ENCODE results near the gene CHURC1.

The CHURC1 gene

DNA sequence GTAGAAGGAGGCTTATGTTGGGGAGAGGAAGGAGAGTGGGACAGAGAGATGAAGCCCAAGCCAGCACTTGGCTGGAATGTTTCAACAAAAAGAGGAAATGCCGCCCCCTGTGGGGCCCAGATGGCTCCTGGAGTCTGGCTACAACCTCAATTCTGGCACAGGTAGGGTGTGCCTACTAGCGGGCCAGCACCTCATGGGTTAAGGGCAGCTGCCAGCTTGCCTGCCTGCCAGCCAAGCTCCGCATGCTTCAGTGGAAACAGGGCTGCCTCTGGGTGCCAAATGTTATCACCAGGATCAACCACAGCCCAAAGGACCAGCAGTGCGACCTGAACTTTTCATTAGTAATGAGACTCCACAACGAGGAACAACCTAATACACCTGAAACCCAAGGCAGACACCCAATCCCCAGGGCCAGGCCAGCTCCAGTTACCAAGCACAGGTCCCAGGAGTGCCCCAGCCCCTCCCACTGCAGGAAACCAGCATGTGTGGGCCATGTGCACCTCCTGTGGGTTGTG lies 46.6 kb downstream of the CHURC1 start:
- DNase-seq = peak; percentile 93

DNA sequence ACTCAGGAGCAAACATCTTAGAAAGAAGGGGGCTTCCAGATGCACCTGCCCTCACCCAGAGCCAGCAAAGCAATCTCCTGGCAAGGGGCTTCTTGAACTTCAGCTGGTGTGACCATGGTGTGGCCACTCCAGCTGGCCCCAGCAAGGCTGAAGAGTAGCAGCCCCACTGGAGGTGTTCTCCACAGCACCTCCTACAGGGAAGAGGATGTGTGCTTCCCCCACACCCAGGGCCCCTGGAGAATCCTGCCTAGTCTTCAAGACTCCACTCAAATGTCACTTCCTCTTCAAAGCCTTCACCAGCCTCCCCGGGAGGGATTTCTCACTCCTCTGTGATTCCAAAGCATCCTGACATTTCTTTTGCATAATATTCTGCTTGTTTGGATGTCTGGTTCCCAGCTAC lies 49.4 kb downstream of the CHURC1 start:
- no peak for DNase-seq

DNA sequence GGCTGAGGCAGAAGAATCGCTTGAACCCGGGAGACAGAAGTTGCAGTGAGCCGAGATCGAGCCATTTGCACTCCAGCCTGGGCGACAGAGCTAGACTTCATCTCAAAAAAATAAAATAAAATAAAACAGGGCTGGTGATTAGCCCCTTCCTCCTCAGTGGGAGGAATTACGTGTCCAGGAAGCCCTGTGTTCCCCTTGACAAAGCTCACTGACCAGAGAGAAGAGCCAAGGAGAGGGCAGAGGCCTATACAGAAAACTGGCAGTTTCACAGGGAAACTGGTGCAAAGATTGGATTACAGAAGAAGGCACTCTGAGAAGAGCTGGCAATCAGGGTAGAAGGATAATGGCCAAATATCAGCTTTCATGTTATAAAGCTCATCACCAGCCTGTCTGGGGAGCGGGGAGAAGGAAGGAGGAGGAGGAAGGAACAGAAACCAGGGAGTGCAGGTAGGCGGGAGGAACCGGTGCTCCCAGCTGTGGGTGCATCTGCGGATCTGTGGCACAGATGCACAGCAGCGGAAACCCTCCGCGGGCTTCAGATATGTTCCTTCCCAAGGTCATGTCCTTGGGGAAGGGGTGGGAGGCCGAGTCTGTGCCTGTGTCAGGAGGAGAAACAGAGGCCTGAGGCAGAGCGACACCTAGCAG lies 51.2 kb downstream of the CHURC1 start:
- no peak for DNase-seq

DNA sequence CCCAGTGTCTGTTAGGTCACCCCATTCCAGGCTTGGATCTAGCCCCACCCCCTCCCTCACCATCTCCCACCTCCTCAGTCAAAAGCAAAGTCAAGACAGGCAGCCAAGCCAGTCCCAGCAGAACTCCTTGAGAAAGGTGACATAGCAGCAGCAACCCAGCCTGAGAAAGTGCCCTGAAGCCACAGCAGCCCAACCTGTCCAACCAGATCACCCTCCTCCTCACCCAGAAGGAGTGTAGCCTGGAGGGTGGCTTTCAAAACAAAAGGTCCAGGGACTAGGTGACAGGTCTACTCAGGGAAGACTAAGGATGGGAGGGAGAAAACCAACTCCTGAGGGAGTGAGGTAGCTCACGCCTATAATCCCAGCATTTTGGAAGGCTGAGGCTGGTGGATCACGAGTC lies 52.7 kb downstream of the CHURC1 start:
- no peak for DNase-seq

DNA sequence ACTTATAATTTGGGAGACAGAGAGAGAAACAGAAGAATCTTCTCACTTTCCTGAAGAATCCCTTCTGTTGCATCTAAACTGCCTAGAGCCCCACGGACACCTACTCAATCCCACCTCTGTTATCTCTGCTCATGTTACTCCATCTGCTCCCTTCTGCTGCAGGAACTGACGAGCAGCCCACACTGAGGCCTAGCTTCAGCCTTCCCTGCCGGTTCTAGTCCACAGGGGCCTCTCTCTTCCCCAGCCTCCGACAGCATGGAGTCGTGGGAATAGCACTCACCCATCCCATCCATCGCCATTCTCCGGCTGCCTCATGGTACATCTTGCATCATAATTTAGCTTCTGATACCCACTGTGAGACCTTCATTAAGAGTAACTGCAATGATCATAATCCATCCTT lies 53.9 kb downstream of the CHURC1 start:
- peak; percentile 21 for DNase-seq

DNA sequence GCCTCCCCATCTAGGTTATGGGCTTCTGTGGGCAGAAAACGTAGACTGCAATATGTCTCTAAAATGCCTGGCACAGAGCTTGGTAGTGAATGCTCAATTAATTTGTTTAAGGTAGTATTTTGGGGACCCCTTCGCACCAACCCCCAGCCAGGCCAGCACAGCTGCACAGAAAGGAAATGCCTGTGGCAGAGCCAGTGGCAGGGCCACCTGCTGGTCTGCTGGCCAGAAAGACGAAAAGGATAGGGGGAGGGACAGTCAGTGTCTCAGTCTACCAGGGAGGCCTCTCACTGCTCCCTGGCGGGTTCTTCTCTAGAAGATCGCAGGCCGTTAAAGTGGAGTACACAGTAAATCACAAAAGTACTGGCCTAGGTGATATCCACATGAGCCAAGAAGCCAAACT lies 54.4 kb downstream of the CHURC1 start:
- no peak for DNase-seq

DNA sequence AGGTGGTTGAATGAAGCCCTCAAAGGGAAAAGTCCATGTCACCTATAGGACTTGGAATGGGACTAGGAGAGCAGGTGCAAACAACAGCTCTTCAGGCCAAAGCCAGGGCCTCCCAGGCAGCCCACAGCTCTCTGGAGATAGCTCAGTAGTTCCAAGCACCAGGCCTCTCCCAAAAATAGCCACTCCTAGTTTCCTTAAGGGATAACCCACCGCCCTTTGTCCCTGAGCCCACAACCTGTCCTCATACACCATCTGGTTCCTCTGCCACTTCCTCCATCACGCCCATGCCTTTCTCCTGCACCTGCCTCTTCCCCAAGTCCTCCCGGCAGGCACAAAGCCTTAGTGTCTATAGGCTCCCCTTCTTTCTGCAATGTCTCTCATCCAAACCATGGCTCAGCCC lies 55.8 kb downstream of the CHURC1 start:
- DNase-seq = no peak

DNA sequence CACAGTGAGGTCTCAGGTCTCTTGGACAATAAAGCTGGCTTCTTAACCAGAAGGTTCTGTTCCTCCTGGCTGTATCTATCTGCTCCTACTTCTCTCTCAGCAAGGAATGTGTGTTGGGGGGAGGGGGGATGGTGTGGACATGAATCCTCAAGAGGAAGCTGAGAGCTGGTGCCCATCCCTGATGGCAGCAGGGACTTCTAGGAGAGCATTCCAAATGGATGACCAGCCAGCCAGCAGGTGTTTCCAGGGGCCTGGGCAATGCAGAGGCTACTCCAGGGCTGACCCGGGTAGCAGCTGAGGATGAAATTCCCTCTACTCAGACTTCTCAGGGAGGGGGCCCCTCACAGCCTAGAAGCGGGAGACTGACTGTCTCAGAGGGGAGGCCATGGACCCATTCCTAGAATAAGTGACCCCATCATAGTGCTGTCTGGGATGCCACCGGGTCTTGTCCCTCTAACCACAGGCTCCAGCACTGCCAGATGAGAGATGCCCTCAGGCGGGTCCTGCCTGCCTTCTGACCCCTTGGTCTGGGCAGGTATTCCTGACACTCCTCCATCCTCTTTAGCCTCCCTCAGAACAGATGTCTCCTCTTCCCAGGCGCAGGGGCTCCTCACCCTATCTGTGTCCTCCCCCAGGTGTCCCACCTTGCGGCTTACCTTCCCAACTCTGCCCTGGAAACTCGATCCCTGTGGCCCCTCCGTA lies 56.7 kb downstream of the CHURC1 start:
- no peak for DNase-seq

DNA sequence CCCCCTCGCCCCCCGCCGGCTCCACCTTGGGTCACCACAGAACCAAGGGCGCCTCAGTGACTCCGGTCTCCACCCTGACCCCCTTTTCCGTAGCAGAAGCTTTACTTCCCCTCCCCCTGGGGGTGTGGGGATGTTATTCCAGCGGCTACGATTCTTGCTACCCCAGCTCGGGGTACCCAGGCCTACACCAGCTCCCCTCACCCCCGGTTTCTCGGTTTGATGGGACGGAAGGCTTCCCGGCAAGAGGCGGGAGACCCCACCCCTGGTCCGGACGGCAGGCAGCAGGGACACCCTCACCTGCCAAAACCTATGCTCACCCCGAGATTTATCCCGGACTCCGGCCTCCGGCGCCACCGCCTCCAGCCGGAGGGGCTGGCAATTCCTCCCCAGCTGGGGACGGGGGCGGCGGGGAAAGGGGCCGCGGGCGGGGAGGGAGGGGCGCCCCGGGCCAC lies 57.3 kb downstream of the CHURC1 start:
- DNase-seq = no peak

DNA sequence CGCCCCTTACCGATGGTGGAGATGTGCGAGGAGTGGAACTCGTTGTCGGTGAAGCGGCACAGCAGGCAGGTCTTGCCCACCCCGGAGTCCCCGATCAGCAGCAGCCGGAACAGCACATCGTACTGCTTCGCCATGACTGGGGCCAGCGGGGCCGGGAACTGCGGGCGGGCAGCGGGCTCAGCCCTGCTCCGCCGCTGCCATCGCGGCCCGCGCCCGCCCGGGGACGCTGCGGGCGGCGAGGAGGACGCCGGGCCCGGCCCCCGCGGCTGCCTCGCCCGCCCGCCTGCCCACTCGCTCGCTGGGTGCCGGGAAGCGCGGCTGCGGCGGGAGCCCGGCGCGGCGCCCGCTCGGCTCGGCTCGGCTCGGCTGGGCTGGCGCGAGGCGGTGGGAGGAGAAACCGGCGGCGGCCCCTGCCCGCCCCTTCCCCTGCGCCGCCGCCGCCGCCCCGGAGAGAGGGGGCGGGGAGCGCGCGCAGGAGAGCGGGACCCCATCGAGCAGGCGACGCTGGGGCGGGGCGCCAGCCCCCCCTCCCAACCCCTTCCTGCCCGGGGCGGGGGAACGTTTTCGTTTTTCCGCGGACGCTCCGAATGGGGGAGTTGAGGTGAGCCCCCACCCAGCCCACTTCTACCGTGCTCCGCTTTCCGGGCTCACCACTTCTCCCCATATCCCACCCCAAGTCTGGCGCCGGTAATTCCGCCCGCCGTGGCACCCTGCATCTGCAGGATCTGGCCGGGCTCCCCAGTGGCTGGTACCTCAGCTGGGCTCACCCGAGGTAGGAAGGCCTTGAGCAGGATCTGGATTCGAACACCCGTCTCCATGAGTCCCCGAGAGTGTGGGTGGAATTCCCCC lies 57.9 kb downstream of the CHURC1 start, which contains the start of gene RAB15:
TSS of gene RAB15 (minus strand) at position 394 of the 849 bp plus-strand sequence. CDS start at position 134, 260 bp downstream.
- peak; percentile 37 for DNase-seq

DNA sequence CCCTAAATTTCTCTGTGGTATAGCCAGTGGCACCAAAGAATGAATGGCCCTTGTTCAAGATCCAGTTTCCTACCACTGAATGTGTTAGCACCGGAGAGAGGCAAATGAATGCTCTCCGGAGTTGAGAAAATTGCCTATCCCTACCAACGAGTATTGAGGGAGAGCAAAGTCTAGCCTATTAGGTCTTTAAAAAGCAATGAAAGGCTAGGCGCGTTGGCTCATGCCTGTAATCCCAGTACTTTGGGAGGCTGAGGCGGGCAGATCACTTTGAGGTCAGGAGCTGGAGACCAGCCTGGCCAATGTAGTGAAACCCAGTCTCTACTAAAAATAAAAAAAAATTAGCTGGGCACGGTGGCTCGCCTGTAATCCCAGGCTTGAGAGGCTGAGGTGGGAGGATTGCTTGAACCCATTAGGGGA lies 58.8 kb downstream of the CHURC1 start:
- no peak for DNase-seq

DNA sequence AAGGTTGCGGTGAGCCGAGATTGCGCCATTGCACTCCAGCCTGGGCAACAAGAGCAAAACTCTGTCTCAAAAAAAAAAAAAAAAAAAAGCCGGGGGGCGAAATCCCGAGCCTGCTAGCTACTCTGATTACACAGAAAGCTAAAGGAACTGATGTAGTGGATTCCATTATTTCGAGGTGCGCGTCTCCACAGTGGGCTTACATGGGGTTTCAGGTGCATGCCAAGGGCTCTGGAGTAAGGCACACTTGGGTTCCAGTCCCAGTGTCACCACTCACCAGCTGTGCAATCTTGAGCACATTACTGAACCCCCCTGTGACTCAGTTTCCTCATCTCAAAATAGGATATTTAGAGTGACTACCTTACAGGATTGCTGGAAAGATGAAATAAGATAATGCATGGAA lies 59.6 kb downstream of the CHURC1 start:
- no peak for DNase-seq

DNA sequence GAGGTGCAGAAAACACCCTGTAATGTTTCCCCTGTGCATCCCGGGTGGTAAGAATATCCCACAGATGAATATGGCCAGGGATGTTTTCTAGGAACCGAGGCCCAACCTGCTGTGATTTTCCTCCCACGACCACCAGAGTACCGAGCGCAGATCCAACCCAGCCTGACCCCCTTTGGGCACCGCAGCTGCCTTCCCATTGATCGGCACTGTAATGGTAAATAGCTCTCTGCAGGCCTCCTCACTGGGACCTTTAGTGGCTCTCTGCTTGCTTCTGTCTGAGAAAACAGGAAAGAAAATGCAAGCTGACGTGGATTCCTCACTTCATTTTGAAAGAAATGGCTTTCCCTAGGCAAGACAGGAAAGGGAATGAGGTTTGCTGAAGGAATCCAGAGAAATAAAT lies 60.3 kb downstream of the CHURC1 start:
- DNase-seq = no peak

DNA sequence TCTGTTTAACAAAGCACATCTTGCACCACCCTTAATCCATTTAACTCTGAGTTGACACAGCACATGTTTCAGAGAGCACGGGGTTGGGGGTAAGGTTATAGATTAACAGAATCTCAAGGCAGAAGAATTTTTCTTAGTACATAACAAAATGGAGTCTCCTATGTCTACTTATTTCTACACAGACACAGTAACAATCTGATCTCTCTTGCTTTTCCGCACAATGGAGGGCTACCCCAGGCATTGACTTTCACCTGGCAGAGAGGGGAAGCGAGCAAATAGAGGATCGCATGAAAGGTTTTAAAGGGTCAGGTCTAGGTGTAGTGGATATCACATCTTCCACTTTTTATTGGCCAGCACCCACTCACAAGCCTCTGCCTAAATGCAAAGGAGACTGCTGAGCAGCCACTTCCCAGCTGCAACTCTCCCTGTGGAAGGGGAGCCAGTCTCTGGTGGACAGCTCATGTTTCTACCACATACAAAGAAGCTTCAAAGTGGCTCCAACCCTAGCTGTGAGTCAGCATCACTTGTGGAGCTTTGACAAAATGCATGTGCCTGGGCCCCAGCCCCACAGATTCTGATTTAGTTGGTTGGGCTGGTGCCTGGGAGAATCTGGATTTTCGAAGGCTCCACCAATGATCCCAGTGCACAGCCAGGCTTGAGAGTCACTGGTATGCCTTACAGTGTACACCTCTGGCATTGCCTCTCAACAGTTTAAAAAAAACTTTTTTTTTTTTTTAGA lies 65.2 kb downstream of the CHURC1 start:
- DNase-seq = no peak

DNA sequence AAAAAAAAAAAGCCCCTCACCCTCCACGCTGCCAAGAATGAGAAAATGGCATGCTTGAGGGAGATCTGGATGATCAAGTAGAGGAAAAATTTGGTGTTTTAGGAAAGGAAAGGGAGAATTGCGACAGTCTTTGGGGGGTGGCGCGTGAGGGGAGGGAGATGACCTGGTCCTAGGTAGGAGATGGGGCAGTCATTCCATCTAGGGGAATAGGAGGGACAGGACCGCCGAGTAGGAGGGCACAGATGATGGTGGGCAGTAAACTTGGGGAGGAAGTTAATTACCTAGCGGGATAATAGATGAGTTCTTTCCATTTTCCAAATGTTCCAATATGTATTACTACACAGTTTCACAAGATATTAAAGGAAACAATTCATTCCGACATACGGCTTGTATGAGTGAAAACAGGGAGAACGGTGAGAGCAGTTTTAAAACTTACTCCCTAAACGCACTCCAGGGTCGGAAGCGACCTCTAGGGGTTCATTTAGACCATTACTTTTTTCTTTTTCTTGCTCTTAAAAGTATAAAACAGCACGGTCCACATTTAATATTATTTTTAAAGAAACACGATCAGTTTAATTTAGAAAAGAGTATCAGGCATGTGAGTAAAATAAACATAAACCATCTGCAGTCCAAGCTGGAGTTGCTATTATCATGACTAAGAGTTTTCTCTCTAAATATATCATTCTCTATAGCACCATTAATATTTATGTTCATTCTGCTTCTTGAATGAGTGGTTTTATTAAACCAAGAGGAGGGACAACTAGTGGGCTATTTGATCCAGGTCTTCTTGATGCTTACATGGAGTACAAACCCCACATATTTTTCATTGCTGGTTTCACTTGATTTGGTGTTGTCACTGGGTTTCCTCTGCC lies 69.4 kb downstream of the CHURC1 start:
- DNase-seq = peak; percentile 88

Measured in NCI-H1694 treated with DMSO at 0.1 percent for 48 hours (cell line).